ENCODE data around the gene IL32. TPM values are rescaled to one million over a fixed set of nuclear protein-coding genes. Genes with fewer than 3 reads are reported as not detected.

IL32 gene
- total RNA-seq, 1 experiment from 2014 or later = 4.7 TPM

GRCh38 chr16:3050487-3050886, 15.0 kb upstream of the IL32 start:
- DNase-seq (ENCODE audit: low spot score) (no peak), ATAC-seq (no peak)
- peaks cover 18% of the 10 kb centered on the region for H3K36me3 Mint-ChIP-seq
- peaks cover 19% of the 10 kb centered on the region for H3K4me1 Mint-ChIP-seq
- 0 out of 2 replicates have a peak, but pooled peaks cover 6% of the 10 kb centered on the region for H3K9me3 Mint-ChIP-seq
- peaks cover 24% of the 10 kb centered on the region for H3K27me3 Mint-ChIP-seq (ENCODE audit: low read depth)
- POLR2A ChIA-PET = no interaction called here
- TF ChIP-seq ZNF281 (CRISPR knock-in tag; IDR thresholded peaks at IDR 0.05) = no peak
- H3K4me3 Mint-ChIP-seq = no peak overlapping the region
- CTCF ChIA-PET = interaction anchor here (5.2 to 5.8 kb wide), 2 partner anchors 8 to 19 kb away, joined by 59 to 86 read pairs; no protein-coding TSS in a partner anchor
- no peak overlapping the region for H3K27ac Mint-ChIP-seq

- Mint-ChIP-seq H3K4me3 (no peak overlapping the region), H3K27ac (no peak overlapping the region), H3K27me3 (ENCODE audit: low read depth) (peaks cover 24% of the 10 kb centered on the region), H3K36me3 (peaks cover 18% of the 10 kb centered on the region), H3K4me1 (peaks cover 23% of the 10 kb centered on the region), H3K9me3 (0 out of 2 replicates have a peak, but pooled peaks cover 6% of the 10 kb centered on the region)
- CTCF ChIA-PET = interaction anchor here (5.2 to 5.8 kb wide), 2 partner anchors 8 to 19 kb away, joined by 59 to 86 read pairs; no protein-coding TSS in a partner anchor
- DNase-seq (ENCODE audit: low spot score) (no peak), ATAC-seq (no peak)
- no peak for TF ChIP-seq TEAD4 (CRISPR knock-in tag; IDR thresholded peaks at IDR 0.05)
- no peak for TF ChIP-seq ZNF512 (CRISPR knock-in tag; IDR thresholded peaks at IDR 0.05; ENCODE audit: borderline replicate concordance)
- TF ChIP-seq FOXJ3 (CRISPR knock-in tag; IDR thresholded peaks at IDR 0.05; ENCODE audit: borderline replicate concordance) = no peak
- no peak for TF ChIP-seq NFE2L1 (CRISPR knock-in tag; IDR thresholded peaks at IDR 0.05)
- TF ChIP-seq SP1 (CRISPR knock-in tag; conservative IDR thresholded peaks at IDR 0.05) = no peak
- no peak for TF ChIP-seq NFYB (CRISPR knock-in tag; conservative IDR thresholded peaks at IDR 0.05; ENCODE audit: low read depth)
- TF ChIP-seq FOXP4 (CRISPR knock-in tag; IDR thresholded peaks at IDR 0.05) = no peak
- no peak for TF ChIP-seq IRF2 (CRISPR knock-in tag; IDR thresholded peaks at IDR 0.05; ENCODE audit: borderline replicate concordance, low read depth)
- TF ChIP-seq GRHL2 (CRISPR knock-in tag; IDR thresholded peaks at IDR 0.05; ENCODE audit: insufficient replicate concordance, severe bottlenecking) = no peak
- TF ChIP-seq AR (CRISPR knock-in tag; IDR thresholded peaks at IDR 0.05) = no peak
- TF ChIP-seq ZNF532 (CRISPR knock-in tag; IDR thresholded peaks at IDR 0.05; ENCODE audit: borderline replicate concordance) = no peak
- TF ChIP-seq CREB1 (CRISPR knock-in tag; IDR thresholded peaks at IDR 0.05) = no peak
- POLR2A ChIA-PET = interaction anchor here (0.7 kb wide), 1 partner anchor 37 kb away, joined by 3 read pairs; no protein-coding TSS in a partner anchor
Measured at GRCh38 chr16:3051009-3051408, 14.4 kb upstream of the IL32 start.

Measured in WTC11 (cell line).